GM04503 (cell line): ENCODE data around the gene IRF1.

ENCODE experiments used
- DNase-seq: peaks from one replicate; pipeline ENCODE4 v3.0.0-alpha.2; 2012; ENCODE audit warnings: low read depth

IRF1 gene

DNA sequence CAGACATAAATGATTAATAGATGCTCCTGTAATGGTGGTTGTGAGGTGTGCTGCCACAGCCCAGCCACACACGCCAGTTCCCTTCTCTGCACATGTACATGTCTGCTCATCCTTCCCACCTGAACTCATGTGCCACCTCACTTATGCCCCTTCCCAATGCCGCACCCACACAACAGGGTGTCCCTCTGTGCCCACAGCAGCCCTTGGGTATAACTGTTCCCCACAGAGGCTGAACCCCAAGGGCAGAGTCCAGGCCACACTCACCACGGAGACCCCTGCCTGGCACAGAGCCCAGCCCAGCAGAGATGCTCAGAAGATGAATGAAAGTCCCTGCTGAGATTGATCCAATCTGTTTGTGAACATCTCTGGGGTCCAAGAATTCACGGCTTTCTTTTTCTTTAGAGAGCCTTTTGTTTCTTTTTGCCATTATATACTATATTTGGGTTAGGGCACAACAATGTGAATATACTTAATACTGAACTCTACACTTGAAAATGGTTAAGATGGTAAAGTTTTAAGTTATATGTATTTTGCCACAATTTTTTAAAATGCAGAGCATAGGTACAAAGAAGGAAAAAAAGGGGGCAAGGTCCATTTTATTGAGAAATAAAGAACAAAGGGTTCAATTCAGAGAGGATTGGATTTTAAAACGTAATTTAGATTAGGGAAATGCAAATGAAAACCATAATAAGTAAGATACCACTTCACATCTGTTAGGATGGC, 29.6 kb downstream of the IRF1 start:
- DNase-seq, result no peak

DNA sequence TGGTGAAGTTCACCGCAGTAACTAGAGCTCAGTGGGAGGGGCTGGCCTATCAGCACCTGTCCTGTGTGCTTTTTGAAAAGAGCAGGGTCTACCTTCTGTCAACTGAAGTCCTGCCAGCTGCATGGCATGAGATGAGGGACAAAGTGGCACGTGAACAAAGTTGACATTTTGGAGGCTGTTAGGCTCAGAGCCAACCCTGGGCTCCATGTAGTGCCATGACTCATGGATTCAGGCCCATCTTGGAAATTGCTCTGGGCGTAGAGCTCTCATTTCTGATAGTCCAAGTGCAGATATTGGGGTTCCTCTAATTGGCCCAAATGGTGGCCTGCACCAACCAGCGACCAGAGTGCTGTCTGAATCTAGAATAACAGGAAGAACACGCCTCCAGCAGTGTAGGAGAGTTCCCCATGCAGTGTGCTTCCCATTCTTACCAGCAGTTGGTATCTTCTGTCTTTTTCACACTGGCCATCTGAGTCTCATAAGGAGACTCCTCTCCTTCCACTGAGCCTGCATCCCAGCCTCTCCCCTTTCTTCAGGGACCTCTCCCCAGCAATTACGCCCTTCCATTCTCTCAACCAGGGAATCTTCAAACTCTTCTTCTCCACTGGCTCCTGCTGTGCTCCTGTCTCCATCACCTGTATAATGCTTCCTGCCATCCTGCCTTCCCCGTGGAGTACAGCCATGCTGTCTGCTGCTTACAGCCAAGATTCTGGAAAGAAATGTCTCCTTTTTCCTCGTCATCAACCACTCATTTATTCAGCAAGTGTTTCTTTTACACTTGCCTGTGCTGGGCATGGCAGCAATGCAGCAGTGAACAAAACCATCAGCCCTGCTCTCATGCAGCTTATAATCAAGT, 30.4 kb downstream of the IRF1 start:
- DNase-seq, result no peak

DNA sequence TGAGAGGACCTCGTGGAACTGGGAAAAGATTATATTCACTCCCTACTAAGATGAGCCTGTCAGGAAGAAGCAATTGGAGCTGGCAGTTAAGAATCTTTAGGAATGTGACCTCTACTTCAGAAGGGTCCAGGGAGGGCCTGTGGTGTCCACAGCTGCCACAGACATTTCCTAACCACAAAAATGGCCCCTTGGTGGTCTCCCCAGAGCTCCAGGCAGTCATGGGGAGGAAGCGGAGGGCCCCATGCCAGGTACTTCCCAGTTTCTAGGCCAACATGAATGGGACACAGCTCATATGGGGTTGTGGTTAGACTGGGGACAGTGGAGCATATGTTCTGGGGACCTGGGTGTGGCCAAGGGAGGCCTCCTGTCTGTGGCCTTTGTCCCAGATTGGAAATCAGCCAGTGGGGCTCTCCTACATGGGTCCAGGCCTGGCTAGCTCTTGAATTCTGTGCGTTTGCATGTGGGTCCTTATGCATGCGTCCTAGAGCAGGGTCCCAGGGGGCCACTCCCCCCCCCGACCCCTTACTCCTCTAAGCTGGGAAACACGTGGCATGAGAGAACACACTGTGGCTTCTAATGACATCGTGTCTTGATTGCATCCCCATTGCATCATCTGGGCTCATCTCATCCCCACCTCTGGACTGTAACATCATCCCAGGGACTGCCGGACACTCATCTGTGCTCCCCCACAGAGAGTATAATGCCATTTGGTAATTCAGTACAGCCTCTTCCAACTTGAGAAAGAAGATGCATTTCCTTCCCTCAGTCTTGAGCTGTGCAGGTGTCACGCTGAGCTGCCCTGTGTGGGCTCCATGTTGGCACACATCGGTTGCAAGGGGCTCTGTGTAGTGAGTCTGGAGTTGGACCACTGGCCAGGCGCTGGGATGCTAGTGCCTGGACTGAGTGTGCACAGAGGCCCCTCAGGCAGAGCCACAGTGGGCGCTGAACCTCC, 31.3 kb downstream of the IRF1 start:
- no peak for DNase-seq

DNA sequence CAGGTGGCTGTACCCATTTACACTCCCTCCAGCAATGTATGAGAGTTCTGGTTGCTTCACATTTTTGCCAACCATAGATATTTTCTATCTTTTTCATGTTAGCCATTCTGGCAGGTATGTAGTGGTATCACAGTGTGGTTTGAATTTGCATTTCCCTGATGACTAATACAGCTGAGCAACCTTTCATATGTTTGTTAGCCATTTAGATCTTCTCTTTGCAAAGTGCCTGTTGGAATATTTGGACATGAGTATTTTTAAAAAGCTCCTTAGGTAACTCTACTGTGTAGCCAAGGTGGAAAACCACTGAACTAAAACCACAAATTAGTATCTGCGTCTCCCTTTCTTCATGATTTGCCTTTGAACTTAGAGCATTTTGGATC, 31.9 kb downstream of the IRF1 start:
- DNase-seq, result no peak

DNA sequence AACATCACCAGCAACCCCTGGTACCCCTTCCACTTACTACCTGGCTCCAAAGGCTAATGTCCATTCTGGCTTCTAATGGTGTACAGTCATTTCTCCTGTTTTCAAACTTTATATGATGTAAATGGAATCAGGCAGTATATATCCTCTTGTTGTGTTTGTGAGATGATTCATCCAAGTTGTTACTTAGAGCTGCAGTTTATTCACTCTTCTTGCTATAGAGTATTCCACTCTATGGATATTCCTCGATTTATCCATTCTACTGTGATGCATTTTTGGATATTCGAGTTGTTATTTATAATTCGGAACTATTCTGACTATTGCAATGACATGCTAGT, 32.4 kb downstream of the IRF1 start:
- no peak for DNase-seq

DNA sequence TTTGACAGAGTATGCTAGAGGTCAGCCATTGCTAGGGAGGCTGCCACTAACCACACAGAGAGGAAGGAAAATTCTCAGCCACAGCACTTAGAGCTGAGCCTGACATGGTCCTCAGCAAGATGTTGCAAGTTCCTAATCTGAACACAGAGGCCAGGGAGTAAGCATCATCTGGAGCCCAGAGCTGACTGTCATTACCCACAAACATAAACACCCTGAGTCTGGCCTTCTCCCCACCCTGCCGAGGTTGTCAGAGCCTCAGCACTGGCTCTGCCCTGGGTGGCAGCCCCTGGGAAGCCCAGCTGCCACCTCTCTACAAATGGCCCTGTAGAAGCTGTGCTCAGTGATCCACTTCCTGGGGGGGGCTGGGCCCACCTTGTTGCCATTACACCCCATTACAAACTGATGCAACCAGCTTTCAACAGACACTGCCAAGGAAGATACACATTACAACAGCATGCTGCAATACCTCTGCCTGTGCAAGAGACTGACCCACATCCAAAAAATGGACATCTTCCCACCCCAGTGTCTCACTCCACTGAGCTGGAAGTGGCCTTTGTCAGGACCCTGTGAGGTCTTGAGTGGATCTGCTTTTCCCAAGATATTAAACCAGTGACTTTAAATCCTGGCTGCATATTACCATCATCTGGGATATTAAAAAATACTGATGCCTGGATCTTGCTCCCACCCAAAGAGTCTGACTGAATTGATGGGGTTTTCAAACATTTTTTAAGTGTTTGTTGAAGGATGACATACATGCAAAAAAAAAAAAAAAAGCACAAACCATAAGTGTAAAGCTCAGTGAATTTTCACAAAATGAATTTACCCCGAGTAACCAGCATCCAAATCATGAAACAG, 33.0 kb downstream of the IRF1 start:
- peak; percentile 82 for DNase-seq

DNA sequence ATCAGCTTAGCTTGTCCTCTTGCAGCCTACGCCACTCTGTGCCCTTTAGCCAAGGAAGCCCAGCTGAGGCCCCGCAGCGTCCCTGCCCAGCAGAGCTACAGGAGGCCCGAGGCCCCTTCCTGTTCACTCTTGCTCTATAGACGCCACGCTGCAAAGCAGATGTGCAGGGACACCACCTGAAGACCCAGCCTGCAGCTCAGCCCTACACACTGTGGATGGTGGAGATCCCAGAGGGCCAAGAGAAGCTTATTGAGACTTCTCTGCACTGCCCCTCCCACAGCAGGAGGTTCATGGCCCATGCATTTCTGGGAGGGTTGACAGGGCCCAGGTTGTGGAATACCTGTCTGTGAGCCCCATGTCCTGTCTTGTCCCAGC, 33.6 kb downstream of the IRF1 start:
- DNase-seq, result no peak

DNA sequence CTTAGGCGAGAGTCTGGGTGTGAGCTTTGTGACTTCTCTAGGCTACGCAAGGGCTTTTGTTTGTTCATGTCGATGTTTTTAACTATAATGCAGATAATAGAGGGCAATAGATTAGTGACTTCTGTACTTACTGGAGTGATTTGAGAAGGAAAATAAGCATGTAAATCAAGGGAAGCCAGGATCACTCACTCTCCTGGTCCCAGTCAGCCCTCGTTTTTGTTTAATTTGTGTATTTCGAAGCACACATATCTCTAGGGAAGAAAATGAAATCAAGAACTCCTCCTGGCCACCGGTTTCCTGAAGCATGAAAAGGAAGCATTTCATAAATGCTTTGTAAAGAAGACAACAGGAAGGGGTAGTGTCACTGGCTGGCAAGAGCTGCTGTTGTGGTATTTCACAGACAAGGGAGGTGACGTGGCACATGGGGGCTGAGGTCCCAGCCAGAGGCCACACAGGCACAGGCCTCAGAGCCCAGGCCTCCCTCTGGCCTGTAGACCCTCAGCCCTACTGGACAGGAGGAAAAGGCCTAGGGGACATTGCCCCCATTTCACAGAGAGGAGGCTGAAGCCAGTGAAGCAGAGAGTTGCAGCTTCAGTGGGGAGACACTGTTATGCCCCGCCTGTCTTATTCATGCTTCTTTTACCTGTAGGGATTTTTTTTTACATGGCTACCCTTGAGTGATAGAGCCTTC, 34.1 kb downstream of the IRF1 start:
- DNase-seq, result peak; percentile 43

DNA sequence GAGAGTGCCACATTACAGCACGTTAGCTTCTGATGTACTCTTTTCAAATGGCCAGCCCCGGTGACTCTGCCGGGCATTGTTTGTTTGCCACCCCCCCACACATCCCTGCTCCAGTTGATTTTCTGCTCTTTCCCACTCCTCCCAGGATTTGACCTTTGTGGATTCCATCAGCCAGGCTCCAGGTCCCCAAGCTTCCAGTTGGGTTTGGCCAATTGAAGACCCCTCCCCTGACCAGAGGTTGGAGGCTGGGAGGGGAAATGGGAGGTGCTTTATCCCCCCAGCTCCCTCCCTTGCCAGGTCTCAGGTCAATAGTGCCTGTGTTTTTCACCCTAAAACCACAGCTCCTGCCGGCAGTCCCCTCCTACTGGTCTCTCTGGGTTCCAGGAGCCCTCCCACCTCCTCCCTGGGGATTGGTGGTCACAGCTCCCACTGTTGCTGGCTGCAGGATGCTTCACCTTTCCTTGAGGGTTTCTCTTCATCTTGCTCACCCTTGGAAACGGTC, 34.9 kb downstream of the IRF1 start:
- no peak for DNase-seq

DNA sequence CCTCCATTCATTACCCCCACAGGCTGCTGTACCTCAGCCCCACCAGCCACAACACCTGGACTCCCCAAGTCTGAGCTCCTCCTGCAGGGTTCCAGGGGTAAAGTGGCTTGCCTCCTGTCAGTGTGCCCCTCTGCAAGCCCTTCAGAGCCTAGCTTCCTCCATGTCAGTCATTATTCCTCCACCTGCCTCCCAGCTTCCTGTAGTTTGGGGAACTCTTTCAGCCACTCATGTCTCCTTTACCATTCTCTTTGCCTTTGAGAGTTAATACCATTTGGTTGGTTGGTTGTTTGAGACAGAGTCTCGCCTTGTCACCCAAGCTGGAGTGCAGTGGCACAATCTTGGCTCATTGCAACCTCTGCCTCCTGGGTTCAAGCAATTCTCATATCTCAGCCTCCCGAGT, 36.2 kb downstream of the IRF1 start:
- no peak for DNase-seq

DNA sequence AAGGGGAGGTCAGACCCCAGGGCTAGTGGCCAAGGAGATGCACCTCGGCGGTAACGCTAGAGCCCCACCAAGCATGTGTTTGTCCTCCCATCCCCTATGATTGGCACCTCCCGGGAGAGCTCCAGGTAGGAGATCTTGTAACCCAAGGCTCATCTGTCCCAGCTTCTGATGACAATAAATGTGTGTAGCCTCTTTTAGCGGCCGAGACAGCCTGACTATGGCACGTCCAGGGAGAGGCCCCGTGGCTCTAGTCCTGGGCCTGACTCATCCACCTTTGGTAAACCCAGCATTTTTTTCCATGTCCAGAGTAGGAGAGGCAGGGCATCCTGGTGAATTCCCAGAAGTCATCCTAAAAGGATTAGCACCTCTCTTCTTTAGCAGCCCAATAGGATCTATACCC, 39.2 kb downstream of the IRF1 start:
- DNase-seq, result no peak

DNA sequence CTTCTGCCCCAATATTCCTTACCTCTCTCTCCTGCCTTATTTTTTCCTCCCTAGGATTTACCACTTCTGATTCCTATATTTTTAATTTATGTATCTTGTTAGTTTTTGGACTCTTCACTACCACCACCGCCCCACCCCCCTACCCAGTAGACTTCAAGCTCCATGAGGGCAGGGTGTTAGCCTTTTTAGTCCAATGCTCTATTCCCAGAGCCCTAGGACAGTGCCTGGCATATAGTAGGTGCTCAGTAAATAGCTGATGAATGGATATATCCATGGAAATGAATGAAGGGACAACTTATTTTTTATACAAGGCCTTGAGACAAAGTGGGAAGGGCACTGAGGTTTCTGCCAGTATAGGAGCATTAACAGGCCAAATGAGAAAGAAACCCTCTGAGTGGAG, 41.5 kb downstream of the IRF1 start:
- DNase-seq, result no peak

DNA sequence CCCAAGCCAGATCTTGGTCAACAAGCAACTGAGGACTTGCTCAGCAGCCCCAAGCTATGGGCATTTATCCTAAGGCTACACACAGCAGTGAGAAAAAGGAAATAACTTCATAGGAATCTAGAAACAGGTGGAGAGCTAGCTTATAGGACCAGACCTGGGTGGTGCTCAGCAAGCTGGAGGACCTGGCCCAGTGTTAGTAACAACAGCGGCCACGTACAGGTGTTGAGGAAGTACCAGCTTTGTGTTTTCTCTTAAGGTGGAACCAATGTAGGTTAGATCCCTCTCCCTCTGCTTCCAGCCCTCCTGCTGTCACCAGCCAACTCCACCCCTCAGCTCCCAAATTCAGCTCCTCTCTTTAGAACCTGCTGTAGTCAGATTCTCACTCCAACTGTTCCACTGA, 43.4 kb downstream of the IRF1 start:
- DNase-seq, result no peak

DNA sequence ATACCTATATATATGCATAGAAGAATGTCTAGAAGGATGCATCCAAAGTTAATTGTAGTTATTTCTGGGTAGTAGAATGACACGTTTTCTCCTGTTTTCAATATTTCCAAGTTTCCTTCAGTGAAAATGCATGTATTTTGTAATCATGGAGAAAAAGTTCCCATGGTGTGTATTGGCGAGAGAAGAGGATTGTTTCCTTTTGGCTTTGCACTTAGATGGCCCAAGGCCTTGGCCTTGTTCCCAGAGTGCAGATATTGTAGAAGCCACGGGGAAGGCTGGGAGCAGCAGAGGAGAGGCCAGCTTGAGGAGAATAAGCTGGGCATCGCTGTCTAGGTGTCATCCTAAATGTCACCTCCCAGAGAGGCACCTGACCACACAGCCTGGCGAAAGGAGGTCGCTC, 44.0 kb downstream of the IRF1 start:
- DNase-seq, result peak; percentile 82

DNA sequence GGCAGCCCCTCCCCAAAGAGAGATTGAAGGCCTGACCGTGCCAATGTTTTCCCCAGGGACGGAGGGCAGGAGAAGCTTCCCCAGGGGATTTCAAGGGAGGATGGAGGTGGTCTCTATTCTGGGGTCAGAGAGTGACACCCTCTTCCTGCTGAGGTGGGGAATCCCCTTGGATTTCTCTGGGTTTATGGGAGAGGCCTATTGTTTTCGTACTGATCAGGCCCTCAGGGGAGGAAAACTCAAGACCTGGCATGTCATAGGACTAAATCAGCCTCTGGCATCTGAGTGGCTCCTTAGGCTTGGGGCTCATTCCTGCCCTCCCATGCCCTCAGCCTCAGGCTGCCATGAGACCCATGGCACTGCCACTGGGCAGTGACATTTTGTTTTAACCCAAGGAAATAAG, 44.6 kb downstream of the IRF1 start:
- DNase-seq, result no peak

DNA sequence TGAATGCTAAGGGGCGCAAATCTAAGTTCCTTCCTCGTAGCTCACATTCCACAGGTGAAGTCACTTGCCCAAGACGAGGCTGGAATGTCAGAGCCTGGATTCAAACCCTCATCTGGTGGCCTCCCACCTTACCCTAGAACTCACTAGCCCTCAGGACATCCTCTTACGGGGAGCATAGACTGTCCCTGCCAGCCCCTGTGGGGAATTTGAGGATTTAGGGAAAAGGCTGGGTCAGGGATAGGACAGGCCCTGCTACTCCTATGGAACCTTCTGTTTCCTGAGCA, 45.0 kb downstream of the IRF1 start:
- DNase-seq, result no peak

DNA sequence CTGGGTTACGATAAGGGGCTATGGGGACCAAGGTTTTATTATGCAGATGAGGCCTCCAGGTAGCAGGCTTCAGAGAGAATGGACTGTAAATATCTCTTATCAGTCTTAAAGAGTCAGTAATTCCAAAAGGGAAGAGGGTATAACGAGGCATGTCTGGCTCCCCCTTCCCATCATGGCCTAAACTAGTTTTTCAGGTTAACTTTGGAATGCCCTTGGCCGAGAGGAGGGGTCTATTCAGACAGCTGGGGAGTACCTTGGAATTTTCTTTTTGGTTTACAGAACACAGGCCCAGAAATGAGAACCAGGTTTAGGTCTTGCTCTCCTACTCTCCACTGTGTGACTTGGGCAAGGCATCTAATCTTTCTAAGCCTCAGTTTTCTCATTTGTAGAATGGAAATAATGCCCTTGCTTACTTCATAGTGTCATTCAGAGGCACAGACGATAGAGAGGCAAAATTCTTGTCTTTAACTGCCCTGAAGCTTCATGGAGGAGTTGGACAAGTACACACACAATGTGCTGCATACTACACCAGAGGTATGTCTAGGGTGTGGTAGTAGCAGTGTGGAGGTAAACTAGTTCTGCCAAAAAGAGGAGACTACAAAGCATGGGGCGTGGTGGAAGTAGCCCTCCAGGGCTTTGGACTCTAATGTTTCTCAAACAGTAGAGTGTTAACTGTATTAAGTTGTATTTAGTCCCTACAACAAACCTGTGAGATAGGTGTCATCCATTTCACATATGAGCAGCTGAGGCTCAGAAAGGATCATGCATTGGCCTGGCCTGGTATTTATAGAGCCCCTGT, 45.5 kb downstream of the IRF1 start:
- DNase-seq, result no peak

DNA sequence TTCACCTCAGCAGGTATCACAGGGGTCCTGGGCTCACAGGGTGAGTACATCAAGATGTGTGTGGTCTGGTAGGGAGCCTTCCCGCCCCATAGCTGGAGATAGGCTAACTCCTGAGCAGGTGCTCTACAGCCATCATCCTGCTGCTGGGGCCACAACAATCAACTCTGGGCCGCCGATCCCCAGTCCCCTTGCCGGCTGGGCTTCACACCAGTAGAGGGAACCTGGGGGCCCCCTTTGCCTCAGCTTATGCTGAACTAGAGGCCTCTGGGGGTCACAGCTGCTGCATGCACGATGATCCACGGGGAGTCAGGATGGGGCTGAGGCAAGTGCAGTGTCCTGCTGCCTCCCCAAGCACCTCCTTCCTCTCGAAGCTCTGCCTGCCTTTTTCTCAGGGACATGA, 46.5 kb downstream of the IRF1 start:
- DNase-seq, result no peak

DNA sequence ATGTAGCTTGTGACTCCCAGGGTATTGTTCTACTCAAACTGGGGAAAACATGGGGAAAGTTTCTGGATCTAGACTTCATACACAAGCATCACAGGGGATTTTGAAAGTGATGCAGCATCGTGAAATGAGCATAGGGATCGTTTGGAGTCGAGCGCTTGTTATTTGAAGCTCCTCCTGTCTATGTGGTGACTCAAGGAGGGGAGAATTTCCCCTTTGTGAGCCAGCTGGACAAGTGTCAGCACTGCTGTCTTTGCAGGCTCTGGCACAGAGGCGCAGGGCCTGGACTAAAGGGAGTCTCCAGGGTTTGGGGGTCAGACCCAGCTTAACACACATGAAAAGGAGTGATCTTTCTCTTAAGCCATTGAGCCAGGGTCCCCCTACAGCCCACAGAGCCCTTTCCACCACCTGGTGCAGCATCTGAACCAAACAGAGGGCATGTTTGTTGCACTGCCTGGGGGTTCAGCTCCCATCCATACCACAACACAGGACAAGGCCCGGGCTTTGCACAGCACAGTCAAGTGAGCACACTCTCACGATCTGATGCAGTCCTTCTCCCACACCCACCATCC, 51.0 kb downstream of the IRF1 start:
- peak; percentile 91 for DNase-seq

DNA sequence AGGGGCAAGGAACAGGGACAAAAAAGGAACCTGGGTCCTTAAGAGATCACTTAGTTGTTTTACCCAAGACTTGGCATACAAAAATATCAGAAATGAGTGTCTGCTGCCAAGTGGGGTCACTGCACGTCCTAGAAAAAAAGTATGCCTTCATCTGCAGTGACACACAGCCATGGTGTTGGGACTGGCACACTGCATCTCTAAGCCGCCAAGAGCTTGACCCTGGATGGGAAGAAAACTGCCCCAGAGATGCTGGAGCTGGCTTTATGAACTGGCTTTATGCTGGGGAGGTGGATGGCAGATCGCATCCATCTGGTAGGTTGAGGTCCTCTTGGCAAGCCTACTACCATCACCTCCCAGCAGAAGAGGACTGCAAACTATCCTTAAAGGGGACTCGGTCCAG, 51.7 kb downstream of the IRF1 start:
- no peak for DNase-seq
